ENCODE data around the gene SIPA1.
A peak's percentile ranks its signal among the peaks of the same experiment; 100 is the strongest.

Gene SIPA1

GRCh38 chr11:65592858-65593517, 44.9 kb upstream of the SIPA1 start:
- no peak overlapping the region for H3K4me3 ChIP-seq (replicated peaks in 1 of 2; ENCODE audit: low read depth in 2 of 2, low read length in 2 of 2)
- DNase-seq (ENCODE audit: low read depth in 2 of 2) = no peak

GRCh38 chr11:65593518-65594414, 44.1 kb upstream of the SIPA1 start:
- H3K4me3 ChIP-seq (replicated peaks in 1 of 2; ENCODE audit: low read depth in 2 of 2, low read length in 2 of 2) = no peak overlapping the region
- TF ChIP-seq CTCF (IDR thresholded peaks at IDR 0.05; ENCODE audit: low read depth, low read length) = peak; percentile 80
- DNase-seq (ENCODE audit: low read depth in 2 of 2) = peak; percentile 39 to 48

More at GRCh38 chr11:65592858-65593517, 44.9 kb upstream of the SIPA1 start:
- TF ChIP-seq CTCF (IDR thresholded peaks at IDR 0.05; ENCODE audit: low read depth, low read length) = no peak

GRCh38 chr11:65595131-65595530, 42.8 kb upstream of the SIPA1 start:
- TF ChIP-seq CTCF (IDR thresholded peaks at IDR 0.05; ENCODE audit: low read depth, low read length) = no peak
- H3K4me3 ChIP-seq (replicated peaks in 1 of 2; ENCODE audit: low read depth in 2 of 2, low read length in 2 of 2) = no peak overlapping the region
- no peak for DNase-seq (ENCODE audit: low read depth in 2 of 2)

GRCh38 chr11:65595543-65596281, 42.2 kb upstream of the SIPA1 start, which contains the start of gene KCNK7:
Gene KCNK7, minus strand, starts transcription at chr11:65595800. Its CDS starts 28 bp downstream, at chr11:65595772.
- peak in 1 of 2 donors; percentile 47 for DNase-seq (ENCODE audit: low read depth in 2 of 2)
- no peak for TF ChIP-seq CTCF (IDR thresholded peaks at IDR 0.05; ENCODE audit: low read depth, low read length)
- H3K4me3 ChIP-seq (replicated peaks in 1 of 2; ENCODE audit: low read depth in 2 of 2, low read length in 2 of 2) = no peak within 1 kb of the TSS

- no peak for TF ChIP-seq CTCF (IDR thresholded peaks at IDR 0.05; ENCODE audit: low read depth, low read length)
- DNase-seq (ENCODE audit: low read depth in 2 of 2) = no peak
- H3K4me3 ChIP-seq (replicated peaks in 1 of 2; ENCODE audit: low read depth in 2 of 2, low read length in 2 of 2) = no peak overlapping the region
Observed at GRCh38 chr11:65596520-65596919, 41.4 kb upstream of the SIPA1 start.

- TF ChIP-seq CTCF (IDR thresholded peaks at IDR 0.05; ENCODE audit: low read depth, low read length) = no peak
- no peak overlapping the region for H3K4me3 ChIP-seq (replicated peaks in 1 of 2; ENCODE audit: low read depth in 2 of 2, low read length in 2 of 2)
- no peak for DNase-seq (ENCODE audit: low read depth in 2 of 2)
Observed at GRCh38 chr11:65598258-65598699, 39.6 kb upstream of the SIPA1 start.
